ENCODE measurements around the gene SOHLH2. TPM values are rescaled to one million over a fixed set of nuclear protein-coding genes. Genes with fewer than 3 reads are reported as not detected.

SOHLH2 gene
- total RNA-seq, 1 experiment from 2014 or later: 1.6 TPM

DNA sequence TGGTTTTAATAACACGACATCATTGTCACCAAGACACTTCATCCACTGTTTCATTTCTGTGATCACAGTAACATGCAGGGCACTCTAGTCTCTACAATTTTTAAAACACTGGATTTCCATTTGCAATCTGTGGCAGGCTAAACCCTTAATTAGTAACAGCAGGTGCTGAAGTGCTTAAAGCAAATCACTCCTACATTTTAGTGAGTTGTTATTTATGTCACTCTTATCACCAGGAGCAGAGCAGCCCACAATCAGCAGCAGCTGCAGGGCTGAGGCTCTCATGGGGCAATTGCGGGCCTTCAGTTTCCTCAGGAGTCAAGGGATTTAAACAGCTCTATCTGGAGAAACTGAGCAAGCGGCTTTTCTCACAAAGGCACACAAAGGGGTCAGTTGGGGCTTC, 1.6 kb downstream of the SOHLH2 start:
- Histone ChIP-seq H3K27ac (ENCODE audit: low read depth, low read length, poor library complexity, severe bottlenecking) (no peak overlapping the region), H3K9me3 (ENCODE audit: low read depth, low read length, poor library complexity, severe bottlenecking) (no peaks in the 10 kb centered on the region), H3K4me3 (ENCODE audit: low read depth, low read length, poor library complexity, severe bottlenecking) (no peak overlapping the region), H3K36me3 (ENCODE audit: insufficient read depth, low read length, poor library complexity, severe bottlenecking) (no peaks in the 10 kb centered on the region), H3K4me1 (ENCODE audit: insufficient read depth, low read length, poor library complexity, severe bottlenecking) (peaks cover 14% of the 10 kb centered on the region), H3K27me3 (replicated peaks; ENCODE audit: insufficient read depth, low read depth, low read length, poor library complexity) (no peaks in the 10 kb centered on the region)
- no TSS peak for BruUV-seq (replicated peaks)
- peak; percentile 45 for DNase-seq (ENCODE audit: low spot score)
- TF ChIP-seq, protein P1, sequence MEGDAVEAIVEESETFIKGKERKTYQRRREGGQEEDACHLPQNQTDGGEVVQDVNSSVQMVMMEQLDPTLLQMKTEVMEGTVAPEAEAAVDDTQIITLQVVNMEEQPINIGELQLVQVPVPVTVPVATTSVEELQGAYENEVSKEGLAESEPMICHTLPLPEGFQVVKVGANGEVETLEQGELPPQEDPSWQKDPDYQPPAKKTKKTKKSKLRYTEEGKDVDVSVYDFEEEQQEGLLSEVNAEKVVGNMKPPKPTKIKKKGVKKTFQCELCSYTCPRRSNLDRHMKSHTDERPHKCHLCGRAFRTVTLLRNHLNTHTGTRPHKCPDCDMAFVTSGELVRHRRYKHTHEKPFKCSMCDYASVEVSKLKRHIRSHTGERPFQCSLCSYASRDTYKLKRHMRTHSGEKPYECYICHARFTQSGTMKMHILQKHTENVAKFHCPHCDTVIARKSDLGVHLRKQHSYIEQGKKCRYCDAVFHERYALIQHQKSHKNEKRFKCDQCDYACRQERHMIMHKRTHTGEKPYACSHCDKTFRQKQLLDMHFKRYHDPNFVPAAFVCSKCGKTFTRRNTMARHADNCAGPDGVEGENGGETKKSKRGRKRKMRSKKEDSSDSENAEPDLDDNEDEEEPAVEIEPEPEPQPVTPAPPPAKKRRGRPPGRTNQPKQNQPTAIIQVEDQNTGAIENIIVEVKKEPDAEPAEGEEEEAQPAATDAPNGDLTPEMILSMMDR (conservative IDR thresholded peaks at IDR 0.05; ENCODE audit: low read depth, low read length): no peak
- no peak for TF ChIP-seq EZH2 (IDR thresholded peaks at IDR 0.05; ENCODE audit: borderline replicate concordance, low read depth, low read length, poor library complexity, severe bottlenecking)
- ChIA-PET CTCF (no interaction called here), POLR2A (ENCODE audit: low non-redundant PET) (no interaction called here)
- intact Hi-C loops (cut with micrococcal nuclease; ENCODE audit: unreplicated experiment): no loop called here

DNA sequence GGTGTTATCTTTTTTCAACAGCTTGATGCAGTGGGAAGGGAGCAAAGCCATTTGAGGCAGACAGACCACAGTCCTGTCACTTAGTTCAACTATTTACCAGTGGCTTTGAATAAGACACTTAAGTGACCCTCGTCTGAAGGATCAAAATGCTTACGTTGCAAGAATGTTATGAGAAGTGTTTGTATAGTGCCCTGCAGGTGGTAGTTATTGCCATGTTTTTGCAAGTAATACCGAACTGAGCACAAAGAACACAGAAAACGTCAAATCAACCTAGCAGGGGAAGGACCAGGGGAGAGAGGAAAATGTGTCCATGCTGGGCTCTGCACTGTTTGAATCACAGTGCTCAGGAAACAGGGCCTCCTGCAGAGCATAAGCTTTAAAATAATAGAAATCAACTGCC, 2.8 kb downstream of the SOHLH2 start:
- Histone ChIP-seq H3K9me3 (ENCODE audit: low read depth, low read length, poor library complexity, severe bottlenecking) (no peaks in the 10 kb centered on the region), H3K4me3 (ENCODE audit: low read depth, low read length, poor library complexity, severe bottlenecking) (no peak overlapping the region), H3K27me3 (replicated peaks; ENCODE audit: insufficient read depth, low read depth, low read length, poor library complexity) (no peaks in the 10 kb centered on the region), H3K36me3 (ENCODE audit: insufficient read depth, low read length, poor library complexity, severe bottlenecking) (no peaks in the 10 kb centered on the region), H3K27ac (ENCODE audit: low read depth, low read length, poor library complexity, severe bottlenecking) (no peak overlapping the region), H3K4me1 (ENCODE audit: insufficient read depth, low read length, poor library complexity, severe bottlenecking) (peaks cover 11% of the 10 kb centered on the region)
- BruUV-seq (replicated peaks): no TSS peak
- intact Hi-C loops (cut with micrococcal nuclease; ENCODE audit: unreplicated experiment): no loop called here
- POLR2A ChIA-PET (ENCODE audit: low non-redundant PET): no interaction called here
- peak; percentile 45 for DNase-seq (ENCODE audit: low spot score)
- CTCF ChIA-PET: no interaction called here
- TF ChIP-seq EZH2 (IDR thresholded peaks at IDR 0.05; ENCODE audit: borderline replicate concordance, low read depth, low read length, poor library complexity, severe bottlenecking): no peak
- TF ChIP-seq, protein P1 (conservative IDR thresholded peaks at IDR 0.05; ENCODE audit: low read depth, low read length): no peak

DNA sequence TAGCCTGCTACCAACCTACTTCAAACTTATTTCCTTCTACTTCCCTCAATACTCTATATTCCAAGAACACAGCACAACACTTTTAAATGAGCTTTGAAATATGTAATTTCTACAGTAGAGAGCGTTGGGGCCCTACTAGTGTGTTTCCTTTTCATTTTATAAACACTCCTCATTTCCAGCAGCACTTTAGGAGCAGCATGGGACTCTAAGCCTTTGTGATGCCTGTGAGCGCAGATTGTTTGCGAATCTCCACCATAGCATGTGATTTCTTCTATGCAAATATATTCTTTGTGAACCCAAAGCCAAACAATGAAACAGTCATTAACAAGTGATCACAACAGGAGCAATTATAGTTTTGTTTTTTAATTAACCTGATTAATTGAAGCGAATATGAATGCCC, 3.6 kb downstream of the SOHLH2 start:
- H3K36me3 ChIP-seq (ENCODE audit: insufficient read depth, low read length, poor library complexity, severe bottlenecking): no peaks in the 10 kb centered on the region
- TF ChIP-seq, protein P1 (conservative IDR thresholded peaks at IDR 0.05; ENCODE audit: low read depth, low read length): no peak
- no peak for TF ChIP-seq EZH2 (IDR thresholded peaks at IDR 0.05; ENCODE audit: borderline replicate concordance, low read depth, low read length, poor library complexity, severe bottlenecking)
- H3K4me3 ChIP-seq (ENCODE audit: low read depth, low read length, poor library complexity, severe bottlenecking): no peak overlapping the region
- H3K9me3 ChIP-seq (ENCODE audit: low read depth, low read length, poor library complexity, severe bottlenecking): no peaks in the 10 kb centered on the region
- H3K4me1 ChIP-seq (ENCODE audit: insufficient read depth, low read length, poor library complexity, severe bottlenecking): peaks cover 11% of the 10 kb centered on the region
- ChIA-PET CTCF (no interaction called here), POLR2A (ENCODE audit: low non-redundant PET) (no interaction called here)
- no peak overlapping the region for H3K27ac ChIP-seq (ENCODE audit: low read depth, low read length, poor library complexity, severe bottlenecking)
- DNase-seq (ENCODE audit: low spot score): no peak
- intact Hi-C loops (cut with micrococcal nuclease; ENCODE audit: unreplicated experiment): no loop called here
- H3K27me3 ChIP-seq (replicated peaks; ENCODE audit: insufficient read depth, low read depth, low read length, poor library complexity): no peaks in the 10 kb centered on the region
- no TSS peak for BruUV-seq (replicated peaks)
